ENCODE measurements around the gene WDFY4.

Gene WDFY4

GRCh38 chr10:49001870-49002672, 317.4 kb downstream of the WDFY4 start:
- Histone ChIP-seq H3K9me3 (no peaks in the 10 kb centered on the region), H3K4me3 (ENCODE audit: low read depth, low read length) (no peak overlapping the region), H3K27me3 (no peaks in the 10 kb centered on the region), H3K36me3 (no peaks in the 10 kb centered on the region), H3K4me1 (no peaks in the 10 kb centered on the region)
- TF ChIP-seq CTCF (IDR thresholded peaks at IDR 0.05; ENCODE audit: low read depth, low read length): no peak
- DNase-seq: no peak

- no peak for TF ChIP-seq CTCF (IDR thresholded peaks at IDR 0.05; ENCODE audit: low read depth, low read length)
- Histone ChIP-seq H3K27me3 (no peaks in the 10 kb centered on the region), H3K9me3 (no peaks in the 10 kb centered on the region), H3K4me3 (ENCODE audit: low read depth, low read length) (no peak overlapping the region), H3K36me3 (no peaks in the 10 kb centered on the region), H3K4me1 (no peaks in the 10 kb centered on the region)
- DNase-seq: no peak
Measured at GRCh38 chr10:49005270-49005669, 320.6 kb downstream of the WDFY4 start.

GRCh38 chr10:49007129-49007528, 322.5 kb downstream of the WDFY4 start:
- no peak for TF ChIP-seq CTCF (IDR thresholded peaks at IDR 0.05; ENCODE audit: low read depth, low read length)
- H3K4me3 ChIP-seq (ENCODE audit: low read depth, low read length): no peak overlapping the region
- DNase-seq: no peak
- no peaks in the 10 kb centered on the region for H3K9me3 ChIP-seq
- H3K27me3 ChIP-seq: no peaks in the 10 kb centered on the region
- H3K4me1 ChIP-seq: no peaks in the 10 kb centered on the region
- H3K36me3 ChIP-seq: no peaks in the 10 kb centered on the region

GRCh38 chr10:49008091-49008490, 323.4 kb downstream of the WDFY4 start:
- Histone ChIP-seq H3K27me3 (no peaks in the 10 kb centered on the region), H3K4me3 (ENCODE audit: low read depth, low read length) (no peak overlapping the region)
- no peak for TF ChIP-seq CTCF (IDR thresholded peaks at IDR 0.05; ENCODE audit: low read depth, low read length)

GRCh38 chr10:49008505-49009198, 324.0 kb downstream of the WDFY4 start:
- no peak for DNase-seq

More at GRCh38 chr10:49008091-49008490, 323.4 kb downstream of the WDFY4 start:
- no peaks in the 10 kb centered on the region for H3K4me1 ChIP-seq
- no peaks in the 10 kb centered on the region for H3K36me3 ChIP-seq
- H3K9me3 ChIP-seq: no peaks in the 10 kb centered on the region
- no peak for DNase-seq

More at GRCh38 chr10:49008505-49009198, 324.0 kb downstream of the WDFY4 start:
- no peak for TF ChIP-seq CTCF (IDR thresholded peaks at IDR 0.05; ENCODE audit: low read depth, low read length)
- Histone ChIP-seq H3K4me1 (no peaks in the 10 kb centered on the region), H3K27me3 (no peaks in the 10 kb centered on the region), H3K4me3 (ENCODE audit: low read depth, low read length) (no peak overlapping the region), H3K9me3 (no peaks in the 10 kb centered on the region), H3K36me3 (no peaks in the 10 kb centered on the region)
